ENCODE measurements around the gene PTPN2. TPM values are rescaled to one million over a fixed set of nuclear protein-coding genes. Genes with fewer than 3 reads are reported as not detected.
A peak's percentile ranks its signal among the peaks of the same experiment; 100 is the strongest.

The PTPN2 gene
- total RNA-seq, 1 experiment from 2014 or later, result 44.7 TPM

DNA sequence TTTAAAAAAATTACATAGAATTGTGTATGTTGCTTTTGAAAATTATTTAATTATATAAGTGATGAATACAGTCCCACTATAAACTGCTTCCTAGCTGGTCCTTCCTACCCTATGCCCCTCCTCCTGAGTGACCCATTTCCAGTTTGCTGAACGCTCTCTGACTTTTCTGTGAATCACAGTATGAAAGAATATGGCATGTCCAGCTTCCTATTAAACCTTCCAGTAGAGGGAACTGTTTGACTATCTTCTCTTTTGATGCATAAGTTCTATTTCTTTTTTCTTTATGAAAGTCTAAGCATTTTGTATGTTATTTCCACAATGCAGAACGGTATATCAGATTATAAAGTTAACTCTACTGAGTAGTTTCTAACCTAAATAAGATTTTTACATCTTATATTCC is 139.9 kb downstream of the PTPN2 start:
- BruUV-seq (replicated peaks), result no TSS peak
- peak; percentile 61 for DNase-seq (ENCODE audit: low spot score)
- ChIA-PET POLR2A (ENCODE audit: low non-redundant PET) (no interaction called here), CTCF (interaction anchor here (1.8 to 2.5 kb wide), 2 partner anchors 190 to 415 kb away, joined by 7 to 14 read pairs; no protein-coding TSS in a partner anchor)
- Histone ChIP-seq H3K27ac (ENCODE audit: low read depth, low read length, poor library complexity, severe bottlenecking) (no peak overlapping the region), H3K9me3 (ENCODE audit: low read depth, low read length, poor library complexity, severe bottlenecking) (no peaks in the 10 kb centered on the region), H3K4me1 (ENCODE audit: insufficient read depth, low read length, poor library complexity, severe bottlenecking) (peaks cover 7% of the 10 kb centered on the region), H3K4me3 (ENCODE audit: low read depth, low read length, poor library complexity, severe bottlenecking) (no peak overlapping the region), H3K36me3 (ENCODE audit: insufficient read depth, low read length, poor library complexity, severe bottlenecking) (no peaks in the 10 kb centered on the region), H3K27me3 (replicated peaks; ENCODE audit: insufficient read depth, low read depth, low read length, poor library complexity) (no peaks in the 10 kb centered on the region)
- intact Hi-C loops (cut with micrococcal nuclease; ENCODE audit: unreplicated experiment), result loop anchor here (1.0 to 2.0 kb wide), 2 partner anchors 153 to 190 kb away; no protein-coding TSS in a partner anchor
- TF ChIP-seq, protein P1, sequence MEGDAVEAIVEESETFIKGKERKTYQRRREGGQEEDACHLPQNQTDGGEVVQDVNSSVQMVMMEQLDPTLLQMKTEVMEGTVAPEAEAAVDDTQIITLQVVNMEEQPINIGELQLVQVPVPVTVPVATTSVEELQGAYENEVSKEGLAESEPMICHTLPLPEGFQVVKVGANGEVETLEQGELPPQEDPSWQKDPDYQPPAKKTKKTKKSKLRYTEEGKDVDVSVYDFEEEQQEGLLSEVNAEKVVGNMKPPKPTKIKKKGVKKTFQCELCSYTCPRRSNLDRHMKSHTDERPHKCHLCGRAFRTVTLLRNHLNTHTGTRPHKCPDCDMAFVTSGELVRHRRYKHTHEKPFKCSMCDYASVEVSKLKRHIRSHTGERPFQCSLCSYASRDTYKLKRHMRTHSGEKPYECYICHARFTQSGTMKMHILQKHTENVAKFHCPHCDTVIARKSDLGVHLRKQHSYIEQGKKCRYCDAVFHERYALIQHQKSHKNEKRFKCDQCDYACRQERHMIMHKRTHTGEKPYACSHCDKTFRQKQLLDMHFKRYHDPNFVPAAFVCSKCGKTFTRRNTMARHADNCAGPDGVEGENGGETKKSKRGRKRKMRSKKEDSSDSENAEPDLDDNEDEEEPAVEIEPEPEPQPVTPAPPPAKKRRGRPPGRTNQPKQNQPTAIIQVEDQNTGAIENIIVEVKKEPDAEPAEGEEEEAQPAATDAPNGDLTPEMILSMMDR (conservative IDR thresholded peaks at IDR 0.05; ENCODE audit: low read depth, low read length), result peak; percentile 67
- TF ChIP-seq EZH2 (IDR thresholded peaks at IDR 0.05; ENCODE audit: borderline replicate concordance, low read depth, low read length, poor library complexity, severe bottlenecking), result no peak

- intact Hi-C loops (cut with micrococcal nuclease; ENCODE audit: unreplicated experiment), result no loop called here
- TF ChIP-seq EZH2 (IDR thresholded peaks at IDR 0.05; ENCODE audit: borderline replicate concordance, low read depth, low read length, poor library complexity, severe bottlenecking), result no peak
- TF ChIP-seq, protein P1 (conservative IDR thresholded peaks at IDR 0.05; ENCODE audit: low read depth, low read length), result no peak
- H3K27ac ChIP-seq (ENCODE audit: low read depth, low read length, poor library complexity, severe bottlenecking), result no peak overlapping the region
- ChIA-PET CTCF (no interaction called here), POLR2A (ENCODE audit: low non-redundant PET) (no interaction called here)
- no peak for DNase-seq (ENCODE audit: low spot score)
- no peak overlapping the region for H3K4me3 ChIP-seq (ENCODE audit: low read depth, low read length, poor library complexity, severe bottlenecking)
- no peaks in the 10 kb centered on the region for H3K27me3 ChIP-seq (replicated peaks; ENCODE audit: insufficient read depth, low read depth, low read length, poor library complexity)
- no peaks in the 10 kb centered on the region for H3K9me3 ChIP-seq (ENCODE audit: low read depth, low read length, poor library complexity, severe bottlenecking)
- H3K4me1 ChIP-seq (ENCODE audit: insufficient read depth, low read length, poor library complexity, severe bottlenecking), result peaks cover 7% of the 10 kb centered on the region
- H3K36me3 ChIP-seq (ENCODE audit: insufficient read depth, low read length, poor library complexity, severe bottlenecking), result no peaks in the 10 kb centered on the region
- no TSS peak for BruUV-seq (replicated peaks)
Measured at GRCh38 chr18:12742453-12742852, 141.6 kb downstream of the PTPN2 start.

Other genes with a start within 250 kb of the PTPN2 start
- 18.1 and 18.4 TPM in 2 replicates for gene SPIRE1, start 226.1 kb downstream of the PTPN2 start, total RNA-seq (2021)
- 20.5 and 22.3 TPM in 2 replicates for gene CEP76, start 181.5 kb downstream of the PTPN2 start, total RNA-seq (2021)
- 74.0 and 74.4 TPM in 2 replicates for gene PSMG2, start 181.2 kb downstream of the PTPN2 start, total RNA-seq (2021)
- gene SEH1L, start 63.8 kb upstream of the PTPN2 start, total RNA-seq (2021), result 104 and 105 TPM in 2 replicates
- 46.4 and 50.2 TPM in 2 replicates for gene CEP192, start 107.1 kb upstream of the PTPN2 start, total RNA-seq (2021)

Data from A673 (cell line).